GM20431 (cell line): Measurements from ENCODE around the gene POLR1C.
"Not testable (repeated sequence)": the region's sequence is repeated elsewhere in the genome, so short reads cannot be mapped to it uniquely, and the experiment has no call there.

Experiments
- in situ Hi-C: fragments of 300-500 bp; cut with MseI, MboI; formaldehyde crosslinking; loops from one replicate; pipeline ENCODE4 v1.15.0; 2020; ENCODE audit warnings: low sequenced_read_pairs; ENCODE audit not compliant: unreplicated experiment

POLR1C gene

GRCh38 chr6:43508481-43509141 lies 8.3 kb upstream of the POLR1C start:
- in situ Hi-C loops: no loop called here

GRCh38 chr6:43509142-43509983 lies 7.5 kb upstream of the POLR1C start:
- in situ Hi-C loops: no loop called here

- in situ Hi-C loops: no loop called here
Observed at GRCh38 chr6:43509984-43510826, 6.7 kb upstream of the POLR1C start, which contains the start of gene LRRC73. Gene LRRC73, minus strand, starts transcription at chr6:43510346. Its CDS starts 561 bp downstream, at chr6:43509785.

GRCh38 chr6:43510827-43511163 lies 6.1 kb upstream of the POLR1C start:
- in situ Hi-C loops: no loop called here

GRCh38 chr6:43511824-43512415 lies 5.0 kb upstream of the POLR1C start:
- in situ Hi-C loops: no loop called here

- in situ Hi-C loops: no loop called here
Observed at GRCh38 chr6:43515808-43516207, 1.1 kb upstream of the POLR1C start.

- in situ Hi-C loops: no loop called here
Observed at GRCh38 chr6:43516367-43516696, 557 bp upstream of the POLR1C start.

- in situ Hi-C loops: no loop called here
Observed at GRCh38 chr6:43517505-43518357, 842 bp downstream of the POLR1C start.

- in situ Hi-C loops: no loop called here
Observed at GRCh38 chr6:43520097-43520496, 3.2 kb downstream of the POLR1C start.

- in situ Hi-C loops: no loop called here
Observed at GRCh38 chr6:43521836-43522235, 4.9 kb downstream of the POLR1C start.

GRCh38 chr6:43522547-43523261 lies 5.8 kb downstream of the POLR1C start:
- in situ Hi-C loops: no loop called here

GRCh38 chr6:43523284-43523683 lies 6.4 kb downstream of the POLR1C start:
- in situ Hi-C loops: no loop called here

- in situ Hi-C loops: no loop called here
Observed at GRCh38 chr6:43524483-43524961, 7.6 kb downstream of the POLR1C start.

- in situ Hi-C loops: no loop called here
Observed at GRCh38 chr6:43532201-43532600, 15.3 kb downstream of the POLR1C start.

GRCh38 chr6:43538986-43539385 lies 22.1 kb downstream of the POLR1C start:
- in situ Hi-C loops: not testable (repeated sequence)

- in situ Hi-C loops: not testable (repeated sequence)
Observed at GRCh38 chr6:43539409-43539808, 22.5 kb downstream of the POLR1C start.

- in situ Hi-C loops: no loop called here
Observed at GRCh38 chr6:43540507-43540906, 23.6 kb downstream of the POLR1C start.

GRCh38 chr6:43541774-43542471 lies 25.0 kb downstream of the POLR1C start:
- in situ Hi-C loops: no loop called here
